Aorta (tissue), 5 donors: Measurements from ENCODE around the gene ARSI. TPM values are rescaled to one million over a fixed set of nuclear protein-coding genes. Genes with fewer than 3 reads are reported as not detected.

Experiments
- ATAC-seq: fragments of 200-7000 bp; cut with Tn5 transposase; one replicate; pipeline ENCODE4 v1.9.1; 2022; ENCODE audit warnings: moderate library complexity; ENCODE audit not compliant: low FRiP score
- DNase-seq, 2 donors: peaks; one replicate each; pipeline ENCODE4 v3.0.0-alpha.2; 2020
- H3K27ac ChIP-seq, 2 donors: one replicate each; pipeline ENCODE4 v1.5.1; 2013; ENCODE audit warnings: low read length in 2 of 2, mild to moderate bottlenecking in 2 of 2, moderate library complexity in 2 of 2, control low read depth in 1 of 2, inconsistent platforms in 1 of 2, low read depth in 1 of 2
- H3K27me3 ChIP-seq, 2 donors: one replicate each; pipeline ENCODE4 v1.6.1; 2013; ENCODE audit warnings: control low read depth in 1 of 2, low read length in 1 of 2, mild to moderate bottlenecking in 1 of 2, moderate library complexity in 1 of 2; ENCODE audit not compliant: insufficient read depth in 2 of 2, control insufficient read depth in 1 of 2
- H3K36me3 ChIP-seq, 2 donors: one replicate each; pipeline ENCODE4 v1.6.1; 2013; ENCODE audit warnings: control low read depth in 1 of 2, low read length in 1 of 2, mild to moderate bottlenecking in 1 of 2; ENCODE audit not compliant: insufficient read depth in 2 of 2, control insufficient read depth in 1 of 2
- H3K4me1 ChIP-seq, 2 donors: one replicate each; pipeline ENCODE4 v1.6.1; 2013; ENCODE audit warnings: low read length in 2 of 2, control low read depth in 1 of 2, mild to moderate bottlenecking in 1 of 2, moderate library complexity in 1 of 2; ENCODE audit not compliant: insufficient read depth in 2 of 2, control insufficient read depth in 1 of 2
- H3K4me3 ChIP-seq, 2 donors: one replicate each; pipeline ENCODE4 v1.5.1; 2013; ENCODE audit warnings: low read length in 2 of 2, control low read depth in 1 of 2, mild to moderate bottlenecking in 1 of 2
- H3K9me3 ChIP-seq: one replicate; pipeline ENCODE4 v1.6.1; 2013; ENCODE audit warnings: mild to moderate bottlenecking, low read length; ENCODE audit not compliant: control insufficient read depth
- whole genome bisulfite sequencing, 2 donors: extraction: QIAGEN DNeasy Blood & Tissue Kit; methylation state at CpG; one replicate each; pipeline ENCODE4 v1.1.7; 2013; 5-methylcytosine and 5-hydroxymethylcytosine counted together
- intact Hi-C, 2 donors: fragments of 100-400 bp; cut with DNase I; formaldehyde crosslinking; loops; one replicate each; pipeline versions ENCODE4 v1.14.2 to v1.15.0; 2022
- polyA plus RNA-seq, 2 donors: library from polyadenylated mRNA; stranded (reverse); fragments of 200-250 nt; gene quantifications; one replicate each; pipeline ENCODE4 v1.2.3, GENCODE V29; 2013
- total RNA-seq, 2 donors: library from RNA; stranded (reverse); fragmentation: NEBNext Ultra II Directional; extraction: Animal tissue kit (Norgen Biotek cat#: 25700); gene quantifications; one replicate each; pipeline ENCODE4 v1.2.1, GENCODE V29; 2021
- donor health status: healthy with polysubstance abuse.
- donor health status: Bipolar disorder and iron deficiency.
- donor health status: DM: no; HTN: no; CAD: no.
- donor health status: DM: no; HTN: no; CAD: no.
- donor health status: DM: yes; HTN: yes; CAD: no.

The ARSI gene
- total and polyA plus RNA-seq, 4 donors, result 0.91 to 2.7 TPM; not detected in 2

GRCh38 chr5:150300496-150301169, 2.1 kb downstream of the ARSI start:
- no peak overlapping the region for H3K4me3 ChIP-seq
- ATAC-seq (no peak), DNase-seq (peak in 1 of 2 donors; percentile 39)
- intact Hi-C loops, result no loop called here
- 86 to 91% methylated on average over 13 of the region's 13 CpGs for WGBS, 2 donors
- H3K36me3 ChIP-seq, result no peaks in the 10 kb centered on the region
- no peaks in the 10 kb centered on the region for H3K4me1 ChIP-seq
- H3K27me3 ChIP-seq, result no peaks in the 10 kb centered on the region
- no peak overlapping the region for H3K27ac ChIP-seq
- H3K9me3 ChIP-seq, result no peaks in the 10 kb centered on the region

GRCh38 chr5:150299571-150300327, 3.0 kb downstream of the ARSI start:
- Histone ChIP-seq H3K27me3 (no peaks in the 10 kb centered on the region), H3K9me3 (no peaks in the 10 kb centered on the region), H3K36me3 (no peaks in the 10 kb centered on the region), H3K4me3 (no peak overlapping the region), H3K27ac (no peak overlapping the region), H3K4me1 (no peaks in the 10 kb centered on the region)
- ATAC-seq, result no peak
- peak in 1 of 2 donors; percentile 13 for DNase-seq
- intact Hi-C loops, result no loop called here
- 74 to 83% methylated on average over 6 of the region's 6 CpGs for WGBS, 2 donors

GRCh38 chr5:150298701-150299451, 3.8 kb downstream of the ARSI start:
- no peaks in the 10 kb centered on the region for H3K36me3 ChIP-seq
- no peak overlapping the region for H3K27ac ChIP-seq
- 87 to 89% methylated on average over 10 of the region's 10 CpGs for WGBS, 2 donors
- ATAC-seq (peak; percentile 75), DNase-seq (peak in 1 of 2 donors; percentile 66)
- H3K4me3 ChIP-seq, result no peak overlapping the region
- H3K9me3 ChIP-seq, result no peaks in the 10 kb centered on the region
- H3K27me3 ChIP-seq, result no peaks in the 10 kb centered on the region
- intact Hi-C loops, result no loop called here
- no peaks in the 10 kb centered on the region for H3K4me1 ChIP-seq

- H3K36me3 ChIP-seq, result no peaks in the 10 kb centered on the region
- no peaks in the 10 kb centered on the region for H3K4me1 ChIP-seq
- H3K27me3 ChIP-seq, result no peaks in the 10 kb centered on the region
- peak in 1 of 2 donors; percentile 61 for DNase-seq
- no peak overlapping the region for H3K4me3 ChIP-seq
- no peak for ATAC-seq
- H3K9me3 ChIP-seq, result no peaks in the 10 kb centered on the region
- intact Hi-C loops, result no loop called here
- no peak overlapping the region for H3K27ac ChIP-seq
- 96 to 97% methylated on average over 31 of the region's 31 CpGs for WGBS, 2 donors
Observed at GRCh38 chr5:150297934-150298595, 4.6 kb downstream of the ARSI start.

GRCh38 chr5:150297236-150297890, 5.3 kb downstream of the ARSI start:
- no peaks in the 10 kb centered on the region for H3K4me1 ChIP-seq
- no peak overlapping the region for H3K4me3 ChIP-seq
- 96% methylated on average over 36 of the region's 36 CpGs for WGBS, 2 donors
- ATAC-seq, result no peak
- no peaks in the 10 kb centered on the region for H3K27me3 ChIP-seq
- peak in 1 of 2 donors; percentile 59 for DNase-seq
- intact Hi-C loops, result no loop called here
- no peaks in the 10 kb centered on the region for H3K36me3 ChIP-seq
- H3K27ac ChIP-seq, result no peak overlapping the region
- H3K9me3 ChIP-seq, result no peaks in the 10 kb centered on the region

GRCh38 chr5:150296496-150296895, 6.2 kb downstream of the ARSI start:
- H3K36me3 ChIP-seq, result no peaks in the 10 kb centered on the region
- DNase-seq, result peak in 1 of 2 donors; percentile 42
- H3K4me3 ChIP-seq, result no peak overlapping the region
- H3K27ac ChIP-seq, result no peak overlapping the region
- no peaks in the 10 kb centered on the region for H3K27me3 ChIP-seq
- no peaks in the 10 kb centered on the region for H3K9me3 ChIP-seq
- no peak for ATAC-seq
- no peaks in the 10 kb centered on the region for H3K4me1 ChIP-seq
- intact Hi-C loops, result no loop called here
- 93 to 95% methylated on average over 7 of the region's 7 CpGs for WGBS, 2 donors

GRCh38 chr5:150295741-150296486, 6.8 kb downstream of the ARSI start:
- Histone ChIP-seq H3K4me3 (no peak overlapping the region), H3K27ac (no peak overlapping the region), H3K4me1 (no peaks in the 10 kb centered on the region), H3K36me3 (no peaks in the 10 kb centered on the region), H3K9me3 (no peaks in the 10 kb centered on the region), H3K27me3 (no peaks in the 10 kb centered on the region)
- no peak for ATAC-seq
- intact Hi-C loops, result no loop called here
- 91 to 95% methylated on average over 17 of the region's 17 CpGs for WGBS, 2 donors
- peak in 1 of 2 donors; percentile 59 for DNase-seq
